ENCODE measurements around the gene FGR.

GRCh38 chr1:27672750-27673112 lies 37.7 kb upstream of the FGR start:
- no peak for TF ChIP-seq CTCF (IDR thresholded peaks at IDR 0.05)
- no peak for TF ChIP-seq POLR2A (IDR thresholded peaks at IDR 0.05)

All from heart left ventricle (tissue), 13 donors.